HG03354 (cell line): ENCODE data around the gene REM2.

Experiments used
- ATAC-seq: cut with Tn5 transposase; IDR thresholded peaks from one replicate; pipeline ENCODE4 v1.9.1; 2021; ENCODE audit warnings: mild to moderate bottlenecking; ENCODE audit not compliant: unreplicated experiment, poor library complexity, severe bottlenecking

REM2 gene

DNA sequence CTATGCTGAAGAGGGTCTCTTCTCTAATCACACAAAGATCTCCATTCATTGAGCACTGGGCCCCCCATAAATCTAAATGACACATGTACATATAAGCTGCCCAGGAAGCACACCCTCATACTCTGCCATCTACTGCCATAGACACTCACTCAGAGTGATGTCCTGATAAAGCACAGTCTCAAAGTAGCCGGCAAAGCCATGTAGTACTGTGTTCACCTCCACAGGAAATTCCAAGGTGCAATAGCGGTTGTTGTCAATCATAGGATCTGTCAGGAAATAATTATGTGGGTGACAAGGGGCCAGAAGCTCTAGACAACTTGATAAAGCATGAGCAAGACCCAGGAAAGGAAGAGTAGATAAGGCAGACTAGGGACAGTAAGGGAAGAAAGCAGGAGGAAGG lies 39.3 kb downstream of the REM2 start:
- ATAC-seq = no peak

DNA sequence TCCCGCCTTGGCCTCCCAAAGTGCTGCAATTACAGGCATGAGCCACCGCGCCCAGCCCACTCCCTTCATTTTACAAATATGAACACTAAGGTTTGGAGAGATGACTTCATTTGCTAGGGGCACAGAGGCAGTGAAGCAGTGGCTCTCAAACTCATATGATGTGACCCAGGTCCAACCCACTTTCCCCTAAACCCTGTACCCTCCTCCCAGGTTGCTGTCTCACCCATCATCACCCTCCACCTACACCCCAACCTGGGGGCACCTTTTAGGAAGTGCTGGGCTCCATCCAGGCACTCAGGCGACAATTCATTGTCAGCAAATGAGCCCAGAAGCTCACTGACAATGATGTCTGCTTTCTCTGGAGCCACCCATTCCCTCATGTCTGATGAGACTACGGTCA lies 40.7 kb downstream of the REM2 start:
- no peak for ATAC-seq

DNA sequence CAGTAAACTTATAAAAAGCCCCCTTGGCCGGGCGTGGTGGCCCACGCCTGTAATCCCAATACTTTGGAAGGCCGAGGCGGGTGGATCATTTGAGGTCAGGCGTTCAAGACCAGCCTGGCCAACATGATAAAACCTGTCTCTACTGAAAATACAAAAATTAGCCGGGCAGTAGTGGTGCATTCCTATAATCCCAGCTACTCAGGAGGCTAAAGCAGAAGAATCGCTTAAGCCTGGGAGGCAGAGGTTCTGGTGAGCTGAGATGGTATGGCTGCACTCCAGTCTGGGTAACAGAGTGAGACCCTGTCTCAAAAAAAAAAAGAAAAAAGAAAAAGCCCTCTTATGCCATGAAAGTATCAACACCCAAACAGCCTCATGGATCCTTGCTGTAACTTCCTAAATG lies 42.5 kb downstream of the REM2 start:
- ATAC-seq = no peak

DNA sequence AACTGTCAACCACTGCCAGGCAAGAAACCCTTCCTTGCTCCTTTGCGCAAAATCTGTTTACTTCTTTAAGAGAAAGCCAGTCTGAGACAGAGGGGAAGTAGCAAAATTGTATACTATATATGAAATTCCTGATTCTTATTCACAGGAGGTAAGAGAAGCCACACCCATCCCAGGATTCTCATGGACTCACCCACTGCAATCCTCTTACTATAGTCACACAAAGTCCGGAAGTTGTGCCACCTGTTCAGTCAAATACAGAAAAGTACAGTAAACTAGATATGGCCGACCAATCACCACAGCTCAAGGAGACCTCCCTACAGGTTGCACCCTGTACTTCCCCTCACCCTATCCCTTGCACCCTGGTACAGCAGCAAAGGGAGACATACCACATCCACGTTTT lies 43.3 kb downstream of the REM2 start:
- ATAC-seq = no peak

DNA sequence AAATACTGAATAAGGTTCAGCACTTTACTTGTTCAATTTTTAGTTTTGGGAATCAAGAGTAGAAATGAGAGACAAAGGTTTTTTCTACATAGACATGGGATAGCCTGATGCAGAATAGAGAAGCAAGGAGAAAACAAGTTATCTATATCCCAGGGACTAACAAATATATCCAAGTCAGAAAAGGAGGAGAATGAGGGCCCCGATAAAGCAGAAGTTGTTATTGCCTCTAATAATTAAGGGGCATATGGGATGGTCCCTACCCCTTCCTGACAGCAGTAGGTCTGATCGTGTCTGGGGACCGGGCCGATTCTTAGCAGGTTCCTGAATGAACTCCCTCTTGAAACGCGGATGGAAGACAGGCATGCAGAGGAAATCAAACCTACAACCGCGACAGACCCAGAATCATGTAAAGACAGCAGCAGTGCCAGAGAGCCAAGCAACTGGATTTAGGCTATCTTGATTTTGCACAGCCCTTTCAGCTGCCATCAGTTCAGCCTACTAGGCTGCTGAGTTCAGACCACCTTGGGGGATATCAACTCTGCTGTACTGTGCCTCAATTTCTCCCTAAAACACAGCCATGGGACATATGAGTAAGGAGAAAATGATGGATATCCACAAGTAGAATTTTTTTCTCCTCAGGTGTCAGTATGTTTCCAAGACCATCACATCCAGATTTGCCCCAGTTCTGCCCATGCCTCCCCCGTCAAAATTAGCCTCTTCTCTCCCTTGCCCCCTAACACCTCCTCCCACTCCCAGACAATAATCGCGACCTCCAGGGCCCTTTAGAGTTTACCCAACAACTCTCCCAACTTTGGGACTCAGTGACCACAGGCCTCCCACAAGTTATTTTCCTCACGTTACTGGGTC lies 45.4 kb downstream of the REM2 start:
- ATAC-seq = no peak

DNA sequence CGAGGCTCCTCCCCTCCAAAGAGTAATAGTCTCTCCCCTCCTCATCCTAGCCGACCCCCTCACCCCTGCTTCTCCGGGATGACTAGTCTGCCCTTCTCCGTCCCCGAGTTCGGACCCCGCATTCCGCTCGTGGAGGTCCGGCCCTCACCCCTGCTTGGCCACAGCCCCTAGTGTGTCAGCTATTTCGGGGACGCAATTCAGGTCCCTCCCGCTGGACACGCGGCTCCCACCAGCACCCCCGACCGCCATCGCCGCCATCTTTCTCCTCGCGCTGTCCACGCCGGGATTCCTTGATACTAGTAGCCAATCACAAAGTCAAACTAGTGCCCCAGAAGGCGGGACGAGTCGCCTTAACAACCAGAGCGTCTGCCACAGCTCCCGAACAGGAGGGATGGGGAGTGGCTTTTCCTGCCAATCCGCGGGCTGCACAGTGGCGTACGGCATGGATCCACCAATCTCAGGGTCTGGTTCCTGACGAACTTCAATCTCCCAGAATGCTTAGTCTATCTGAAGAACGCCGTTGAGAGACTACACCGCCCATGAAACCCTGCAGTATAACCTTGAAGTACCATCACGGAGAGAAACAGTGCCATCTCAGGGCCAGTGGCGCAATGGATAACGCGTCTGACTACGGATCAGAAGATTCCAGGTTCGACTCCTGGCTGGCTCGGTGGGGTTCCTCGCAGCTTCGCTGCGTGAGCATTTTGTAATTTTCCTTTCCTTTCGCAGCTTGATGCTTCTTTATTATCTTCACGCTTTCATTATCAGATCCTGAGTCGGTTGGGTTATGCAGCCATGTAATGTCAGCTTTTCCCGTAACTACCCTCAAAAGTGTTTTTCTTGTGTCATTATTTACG lies 46.3 kb downstream of the REM2 start, which contains the start of gene PRMT5:
TSS of gene PRMT5 (minus strand) at position 273 of the 857 bp plus-strand sequence. CDS start at position 258, 15 bp downstream.
- ATAC-seq = peak; percentile 92

DNA sequence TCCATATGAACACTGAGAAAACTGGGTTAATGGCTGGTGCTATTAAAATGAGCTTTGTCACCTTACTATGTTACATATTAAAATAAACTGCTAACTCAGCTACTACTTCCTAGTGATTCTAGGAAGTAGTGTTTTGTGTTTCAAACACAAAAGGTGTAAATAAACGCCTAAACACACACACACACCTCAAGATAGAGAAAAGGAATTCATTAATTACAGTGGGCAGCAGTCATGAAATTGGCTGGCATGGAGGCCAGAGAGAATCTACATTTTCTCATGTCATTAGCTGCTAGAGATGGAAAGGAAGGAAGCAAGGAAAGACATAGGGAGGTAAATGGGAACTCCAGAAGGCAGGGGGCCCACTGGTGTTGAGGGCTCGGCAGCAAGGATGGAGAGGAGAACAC lies 46.9 kb downstream of the REM2 start:
- peak; percentile 4 for ATAC-seq

DNA sequence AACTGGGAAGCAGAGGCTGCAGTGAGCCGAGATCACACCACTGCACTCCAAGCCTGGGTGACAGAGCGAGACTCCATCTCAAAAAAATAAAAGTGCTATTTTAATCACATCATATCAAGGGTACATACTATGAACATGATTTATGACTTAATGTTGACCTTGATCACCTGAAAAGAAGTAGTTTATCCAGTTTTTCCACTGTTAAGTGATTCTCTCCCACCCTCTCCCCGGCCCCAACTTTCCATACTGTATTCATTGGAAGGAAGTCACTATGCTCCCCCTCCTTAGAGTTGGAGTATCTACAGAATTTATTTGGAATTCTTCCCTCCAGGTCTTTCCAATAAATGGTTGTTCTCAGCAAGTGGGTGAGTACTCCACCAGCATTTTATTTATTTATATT lies 49.1 kb downstream of the REM2 start:
- no peak for ATAC-seq

DNA sequence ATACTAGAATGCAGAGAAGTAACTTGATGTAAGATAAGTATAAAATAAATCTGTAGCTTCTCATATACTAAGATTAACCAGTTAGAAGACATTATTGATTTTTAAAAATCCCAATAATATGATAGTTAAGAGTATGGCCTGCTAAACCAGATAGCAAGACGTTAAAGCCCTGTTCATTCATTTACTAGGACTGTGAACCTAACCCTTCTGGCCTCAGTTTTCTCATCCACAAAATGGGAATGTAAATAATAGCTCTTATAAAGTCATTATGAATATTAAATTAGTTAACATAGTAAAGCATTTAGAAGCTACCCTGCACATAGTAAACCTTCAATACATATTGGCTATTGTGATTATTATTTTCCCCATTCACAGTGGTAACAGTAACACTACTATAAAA lies 52.1 kb downstream of the REM2 start:
- ATAC-seq = no peak
